ENCODE measurements around the gene MYOCD.

The MYOCD gene

GRCh38 chr17:12789481-12790248 lies 124.0 kb downstream of the MYOCD start, which contains the start of gene ARHGAP44:
TSS of gene ARHGAP44 (plus strand) at chr17:12789498. CDS start at chr17:12789839, 341 bp downstream.
- no peaks in the 10 kb centered on the region for H3K9me3 ChIP-seq (ENCODE audit: control insufficient read depth, insufficient read depth, low read depth, low read length)
- no peaks in the 10 kb centered on the region for H3K36me3 ChIP-seq (ENCODE audit: control insufficient read depth in 2 of 2, insufficient read depth in 1 of 2, low read length in 2 of 2)
- ChIA-PET POLR2A (interaction anchor here (0.6 to 0.8 kb wide), 2 partner anchors 9 to 166 kb away, joined by 3 read pairs; no protein-coding TSS in a partner anchor), CTCF (interaction anchor here (0.6 to 1.6 kb wide), 5 partner anchors 23 to 231 kb away, joined by 3 to 4 read pairs (median 3); no protein-coding TSS in a partner anchor)
- H3K4me3 ChIP-seq (ENCODE audit: low read depth, low read length) = peak within 1 kb of the TSS; percentile 86
- H3K4me1 ChIP-seq (ENCODE audit: control insufficient read depth, insufficient read depth, low read length) = peaks cover 7% of the 10 kb centered on the region; the same call in 1 of the 2 replicates
- H3K27ac ChIP-seq (ENCODE audit: extremely low read depth, low read depth, low read length) = peak within 1 kb of the TSS; percentile 71; the same call in 1 of the 2 replicates
- TF ChIP-seq ZNF626 (tag by site-specific recombination; IDR thresholded peaks at IDR 0.05) = 0 out of 2 replicates have a peak, but pooled peaks have one; percentile 21
- TF ChIP-seq ZNF221 (tag by site-specific recombination; IDR thresholded peaks at IDR 0.05; ENCODE audit: borderline replicate concordance) = no peak
- 0 out of 2 replicates have a peak, but pooled peaks have one; percentile 19 for TF ChIP-seq YY2 (tag by site-specific recombination; IDR thresholded peaks at IDR 0.05)
- peak; percentile 28; the same call in 1 of the 2 replicates for TF ChIP-seq SCRT1 (tag by site-specific recombination; IDR thresholded peaks at IDR 0.05; ENCODE audit: borderline replicate concordance)
- no peak for TF ChIP-seq ZNF514 (tag by site-specific recombination; IDR thresholded peaks at IDR 0.05)
- TF ChIP-seq ZNF777 (tag by site-specific recombination; IDR thresholded peaks at IDR 0.05; ENCODE audit: borderline replicate concordance) = peak; percentile 62; the same call in 1 of the 2 replicates
- peak; percentile 81 for TF ChIP-seq ZBTB20 (tag by site-specific recombination; IDR thresholded peaks at IDR 0.05)
- peak; percentile 83 for TF ChIP-seq HIC1 (tag by site-specific recombination; IDR thresholded peaks at IDR 0.05)
- TF ChIP-seq ZNF561 (tag by site-specific recombination; IDR thresholded peaks at IDR 0.05; ENCODE audit: borderline replicate concordance) = peak; percentile 70; the same call in 1 of the 2 replicates
- 0 out of 2 replicates have a peak, but pooled peaks have one; percentile 7 for TF ChIP-seq ZBTB44 (tag by site-specific recombination; IDR thresholded peaks at IDR 0.05)
- peak; percentile 73 for TF ChIP-seq SCRT2 (tag by site-specific recombination; IDR thresholded peaks at IDR 0.05)
- TF ChIP-seq ZFHX2 (tag by site-specific recombination; conservative IDR thresholded peaks at IDR 0.05) = 0 out of 2 replicates have a peak, but pooled peaks have one; percentile 5
- TF ChIP-seq ZNF596 (tag by site-specific recombination; IDR thresholded peaks at IDR 0.05) = 0 out of 2 replicates have a peak, but pooled peaks have one; percentile 28
- TF ChIP-seq CTCF (tag by site-specific recombination; IDR thresholded peaks at IDR 0.05) = 0 out of 2 replicates have a peak, but pooled peaks have one; percentile 28
- TF ChIP-seq ZIC2 (tag by site-specific recombination; IDR thresholded peaks at IDR 0.05) = no peak
- TF ChIP-seq, protein P1, sequence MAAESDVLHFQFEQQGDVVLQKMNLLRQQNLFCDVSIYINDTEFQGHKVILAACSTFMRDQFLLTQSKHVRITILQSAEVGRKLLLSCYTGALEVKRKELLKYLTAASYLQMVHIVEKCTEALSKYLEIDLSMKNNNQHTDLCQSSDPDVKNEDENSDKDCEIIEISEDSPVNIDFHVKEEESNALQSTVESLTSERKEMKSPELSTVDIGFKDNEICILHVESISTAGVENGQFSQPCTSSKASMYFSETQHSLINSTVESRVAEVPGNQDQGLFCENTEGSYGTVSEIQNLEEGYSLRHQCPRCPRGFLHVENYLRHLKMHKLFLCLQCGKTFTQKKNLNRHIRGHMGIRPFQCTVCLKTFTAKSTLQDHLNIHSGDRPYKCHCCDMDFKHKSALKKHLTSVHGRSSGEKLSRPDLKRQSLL (tag by site-specific recombination; IDR thresholded peaks at IDR 0.05) = peak; percentile 91
- TF ChIP-seq YY1 (tag by site-specific recombination; IDR thresholded peaks at IDR 0.05) = peak; percentile 19; the same call in 1 of the 2 replicates
- TF ChIP-seq ZSCAN5A (tag by site-specific recombination; IDR thresholded peaks at IDR 0.05) = peak; percentile 42; the same call in 1 of the 2 replicates
- TF ChIP-seq, protein P2, sequence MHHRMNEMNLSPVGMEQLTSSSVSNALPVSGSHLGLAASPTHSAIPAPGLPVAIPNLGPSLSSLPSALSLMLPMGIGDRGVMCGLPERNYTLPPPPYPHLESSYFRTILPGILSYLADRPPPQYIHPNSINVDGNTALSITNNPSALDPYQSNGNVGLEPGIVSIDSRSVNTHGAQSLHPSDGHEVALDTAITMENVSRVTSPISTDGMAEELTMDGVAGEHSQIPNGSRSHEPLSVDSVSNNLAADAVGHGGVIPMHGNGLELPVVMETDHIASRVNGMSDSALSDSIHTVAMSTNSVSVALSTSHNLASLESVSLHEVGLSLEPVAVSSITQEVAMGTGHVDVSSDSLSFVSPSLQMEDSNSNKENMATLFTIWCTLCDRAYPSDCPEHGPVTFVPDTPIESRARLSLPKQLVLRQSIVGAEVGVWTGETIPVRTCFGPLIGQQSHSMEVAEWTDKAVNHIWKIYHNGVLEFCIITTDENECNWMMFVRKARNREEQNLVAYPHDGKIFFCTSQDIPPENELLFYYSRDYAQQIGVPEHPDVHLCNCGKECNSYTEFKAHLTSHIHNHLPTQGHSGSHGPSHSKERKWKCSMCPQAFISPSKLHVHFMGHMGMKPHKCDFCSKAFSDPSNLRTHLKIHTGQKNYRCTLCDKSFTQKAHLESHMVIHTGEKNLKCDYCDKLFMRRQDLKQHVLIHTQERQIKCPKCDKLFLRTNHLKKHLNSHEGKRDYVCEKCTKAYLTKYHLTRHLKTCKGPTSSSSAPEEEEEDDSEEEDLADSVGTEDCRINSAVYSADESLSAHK (tag by site-specific recombination; IDR thresholded peaks at IDR 0.05) = no peak
- peak; percentile 91 for TF ChIP-seq ZBTB8A (tag by site-specific recombination; IDR thresholded peaks at IDR 0.05)
- TF ChIP-seq ZNF366 (tag by site-specific recombination; conservative IDR thresholded peaks at IDR 0.05) = no peak
- no peak for TF ChIP-seq ZNF335 (tag by site-specific recombination; conservative IDR thresholded peaks at IDR 0.05)
- TF ChIP-seq, protein P3, sequence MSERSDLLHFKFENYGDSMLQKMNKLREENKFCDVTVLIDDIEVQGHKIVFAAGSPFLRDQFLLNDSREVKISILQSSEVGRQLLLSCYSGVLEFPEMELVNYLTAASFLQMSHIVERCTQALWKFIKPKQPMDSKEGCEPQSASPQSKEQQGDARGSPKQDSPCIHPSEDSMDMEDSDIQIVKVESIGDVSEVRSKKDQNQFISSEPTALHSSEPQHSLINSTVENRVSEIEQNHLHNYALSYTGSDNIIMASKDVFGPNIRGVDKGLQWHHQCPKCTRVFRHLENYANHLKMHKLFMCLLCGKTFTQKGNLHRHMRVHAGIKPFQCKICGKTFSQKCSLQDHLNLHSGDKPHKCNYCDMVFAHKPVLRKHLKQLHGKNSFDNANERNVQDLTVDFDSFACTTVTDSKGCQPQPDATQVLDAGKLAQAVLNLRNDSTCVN (tag by site-specific recombination; optimal IDR thresholded peaks at IDR 0.05) = peak; percentile 96
- TF ChIP-seq ZNF600 (tag by site-specific recombination; IDR thresholded peaks at IDR 0.05) = peak; percentile 88; the same call in 1 of the 2 replicates
